ENCODE results near the gene RARB.

Gene RARB

DNA sequence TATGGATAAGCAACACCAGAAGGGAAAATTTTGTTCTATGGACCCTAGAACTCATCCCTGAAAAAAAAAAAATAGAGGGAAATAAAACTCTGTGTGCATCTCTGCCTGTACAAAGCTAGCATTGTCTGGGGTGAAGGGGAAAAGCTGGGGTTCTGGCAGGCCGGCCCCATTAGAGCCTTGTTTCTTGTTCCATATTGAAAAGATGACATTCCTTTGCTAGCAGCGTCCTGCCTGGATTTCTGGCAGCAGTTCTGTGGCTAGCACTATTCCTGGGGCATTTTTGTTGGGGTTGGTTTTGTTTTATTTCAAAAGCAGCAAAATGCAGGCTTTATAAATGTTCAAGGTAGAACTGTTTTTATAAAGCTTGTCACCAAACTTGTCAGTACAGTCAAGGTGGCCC is 45.2 kb downstream of the RARB start:
- no peak for DNase-seq

GRCh38 chr3:25474052-25474451 is 46.0 kb downstream of the RARB start:
- no peak for DNase-seq

- DNase-seq = no peak
Observed at GRCh38 chr3:25476639-25477038, 48.6 kb downstream of the RARB start.

DNA sequence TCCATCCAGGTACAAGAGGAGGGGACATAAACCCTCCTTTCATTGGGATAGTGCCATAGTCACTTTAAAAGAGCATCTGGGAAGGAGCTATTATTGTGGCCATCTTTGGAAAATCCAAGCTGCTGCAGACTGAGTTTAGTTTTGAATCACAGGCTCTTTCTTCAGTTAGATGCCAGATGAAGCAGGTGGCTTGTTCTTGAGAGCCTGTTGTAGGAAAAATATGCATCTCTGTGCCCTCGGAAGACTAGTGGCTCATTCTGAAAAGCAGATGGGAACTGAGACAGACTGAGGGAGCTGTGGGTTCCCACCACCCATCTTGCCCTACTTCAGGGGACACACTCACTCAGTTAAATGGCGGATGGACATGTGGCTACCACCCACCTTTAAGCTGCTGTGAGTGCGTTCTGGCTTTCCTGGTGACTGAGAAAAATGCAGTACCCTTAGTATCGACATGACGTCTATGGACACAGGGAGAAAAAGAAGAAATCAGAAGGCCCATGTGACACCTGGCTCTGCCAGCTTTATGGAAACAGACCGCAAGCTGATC is 50.2 kb downstream of the RARB start:
- peak in 1 of 2 experiments; percentile 54 for DNase-seq

- no peak for DNase-seq
Observed at GRCh38 chr3:25478964-25479726, 51.1 kb downstream of the RARB start.

DNA sequence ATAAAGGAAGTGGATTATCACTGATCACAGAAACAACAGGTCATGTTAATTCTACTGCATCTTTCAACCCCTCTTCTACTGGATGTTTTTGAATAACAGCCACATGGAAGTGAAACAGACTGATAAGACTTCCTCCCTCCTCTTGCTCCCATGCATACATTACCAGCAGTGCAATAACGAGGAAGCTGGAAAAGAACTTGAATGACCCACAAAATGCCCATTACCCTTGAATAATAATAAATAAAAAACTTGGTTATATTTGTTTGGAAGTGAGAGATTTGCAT is 51.6 kb downstream of the RARB start:
- DNase-seq = no peak

DNA sequence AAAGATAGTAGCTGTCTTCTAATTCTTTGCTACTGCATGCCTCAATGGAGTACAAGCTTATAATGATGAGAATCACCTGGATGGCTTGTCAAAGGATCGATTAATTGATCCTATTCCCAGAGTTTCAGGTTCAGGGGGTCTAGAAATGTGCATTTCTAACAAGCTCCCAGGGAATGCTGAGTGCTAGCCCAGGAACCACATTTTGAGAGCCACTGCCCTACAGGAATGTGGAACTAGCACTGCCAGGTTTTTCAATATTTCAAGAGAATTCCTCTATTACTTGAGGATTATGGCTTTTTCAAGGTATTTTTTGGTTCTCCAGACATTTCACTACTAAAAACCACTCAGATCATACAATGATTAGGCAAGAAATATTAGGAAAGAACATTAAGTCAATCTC is 52.7 kb downstream of the RARB start:
- no peak for DNase-seq

DNA sequence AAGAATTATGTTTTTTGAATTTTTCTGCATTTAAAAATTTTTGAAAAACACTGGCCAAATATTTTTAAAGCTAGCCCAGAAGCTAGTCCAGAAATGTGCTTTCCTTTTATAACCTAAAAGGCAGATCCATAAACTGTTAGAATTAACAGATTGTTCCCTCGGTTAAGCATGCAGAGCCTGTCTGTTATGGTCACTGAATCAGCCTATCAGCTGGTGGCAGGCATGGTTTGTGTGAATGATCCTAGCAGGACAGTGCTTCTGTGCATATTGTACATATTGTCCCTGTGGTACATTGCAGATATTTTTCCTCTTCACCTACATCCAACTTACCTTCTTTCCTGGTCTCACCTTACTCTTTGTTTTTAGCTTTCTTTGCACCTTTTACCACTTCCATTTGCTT is 53.3 kb downstream of the RARB start:
- DNase-seq = no peak

GRCh38 chr3:25483456-25483855 is 55.4 kb downstream of the RARB start:
- no peak for DNase-seq

- DNase-seq = no peak
Observed at GRCh38 chr3:25485673-25486072, 57.6 kb downstream of the RARB start.

DNA sequence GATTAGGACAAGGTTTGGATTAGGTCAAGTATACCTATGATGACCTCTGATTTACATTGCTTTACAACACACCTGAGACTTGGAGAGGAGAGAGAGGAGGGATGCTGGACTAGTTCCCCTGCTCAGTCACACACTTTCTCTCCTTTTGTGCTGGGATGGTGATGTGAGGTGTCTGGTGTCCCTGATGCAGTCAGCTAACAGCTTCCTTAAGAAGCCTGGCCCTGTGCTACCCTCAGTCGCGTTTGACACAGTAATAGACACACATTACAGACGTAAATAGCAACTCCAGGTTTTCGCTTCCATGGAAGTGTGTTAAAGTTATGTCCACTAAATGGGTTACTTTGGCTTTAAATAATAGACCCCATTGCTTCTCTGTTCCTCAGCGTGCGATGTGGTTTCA is 58.9 kb downstream of the RARB start:
- no peak for DNase-seq

GRCh38 chr3:25489858-25490593 is 62.0 kb downstream of the RARB start:
- no peak for DNase-seq

DNA sequence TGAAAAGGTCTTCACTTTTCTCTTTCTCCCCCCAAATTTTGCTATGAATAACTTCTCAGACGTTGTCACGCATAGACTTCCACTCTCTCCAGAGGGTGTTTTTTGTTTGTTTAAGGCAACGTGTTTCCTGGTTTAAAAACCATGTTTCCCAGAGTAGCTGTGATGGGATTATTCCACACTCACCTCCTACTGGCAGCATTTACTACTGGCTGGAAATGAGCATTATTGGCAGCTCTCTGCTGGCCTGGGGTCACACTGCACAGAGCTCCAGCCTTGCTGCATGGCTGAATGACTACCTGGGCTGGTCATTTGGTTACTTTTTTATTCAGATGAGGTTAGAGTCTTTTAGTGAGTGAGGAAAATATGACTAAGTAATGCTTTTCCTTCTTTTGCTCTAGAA is 65.2 kb downstream of the RARB start:
- DNase-seq = no peak

- no peak for DNase-seq
Observed at GRCh38 chr3:25493786-25494185, 65.7 kb downstream of the RARB start.

DNA sequence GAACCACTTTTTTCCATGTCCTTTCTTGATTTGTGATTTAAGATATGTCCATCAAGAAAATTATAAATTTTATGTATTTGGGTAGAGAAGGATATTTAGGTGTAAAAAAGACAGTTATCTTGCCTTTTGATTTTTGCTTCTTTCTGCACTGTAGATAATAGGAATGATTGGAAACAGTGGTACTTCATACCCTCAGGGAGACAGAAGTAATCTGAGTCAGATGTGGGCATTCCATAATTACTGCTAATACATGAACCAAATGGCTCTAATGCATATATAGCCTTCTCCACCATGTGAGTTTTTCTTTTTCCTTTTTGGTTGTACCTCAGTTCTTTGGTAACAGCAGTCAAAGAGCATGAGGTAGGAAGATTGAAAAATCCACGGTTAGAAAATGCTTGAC is 67.2 kb downstream of the RARB start:
- no peak for DNase-seq

GRCh38 chr3:25495726-25496253 is 67.7 kb downstream of the RARB start:
- DNase-seq = no peak

DNA sequence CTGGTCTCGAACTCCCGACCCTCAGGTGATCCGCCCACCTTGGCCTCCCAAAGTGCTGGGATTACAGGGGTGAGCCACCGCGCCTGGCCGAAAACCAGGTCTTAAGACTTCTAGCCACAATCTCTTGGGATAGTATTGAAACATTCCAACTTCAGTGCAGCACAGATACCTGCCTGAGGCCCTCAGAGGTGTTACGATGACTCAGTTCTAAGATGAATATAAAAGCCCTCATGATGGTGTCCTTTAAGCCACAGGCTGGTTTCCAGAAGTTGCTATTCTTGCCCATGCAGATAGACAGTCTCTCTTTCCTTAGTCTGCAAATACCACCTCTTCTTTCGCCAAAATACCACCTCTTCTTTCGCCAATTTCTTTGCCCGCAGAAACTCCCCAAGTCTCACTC is 69.0 kb downstream of the RARB start:
- DNase-seq = no peak

- DNase-seq = no peak
Observed at GRCh38 chr3:25500706-25501210, 72.7 kb downstream of the RARB start.

DNA sequence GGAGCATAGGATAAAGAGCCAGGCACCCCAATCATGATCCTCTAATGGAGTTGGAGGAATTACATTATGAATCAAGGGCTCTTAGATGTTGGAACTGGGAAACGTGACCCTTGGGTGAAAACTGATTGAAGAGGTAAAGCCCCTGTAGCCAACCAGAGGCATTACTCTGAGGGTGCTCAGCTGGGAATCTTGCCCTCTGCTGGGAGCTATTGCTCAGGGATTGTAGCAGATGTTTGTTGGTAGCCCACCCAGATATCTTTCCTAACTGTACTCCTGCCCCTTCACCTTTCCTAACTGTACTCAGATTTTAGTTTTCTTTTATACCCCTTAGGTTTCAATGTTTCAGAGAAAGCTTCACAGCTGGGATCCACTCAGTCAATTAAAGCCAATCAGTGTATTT is 74.2 kb downstream of the RARB start:
- DNase-seq = no peak

DNA sequence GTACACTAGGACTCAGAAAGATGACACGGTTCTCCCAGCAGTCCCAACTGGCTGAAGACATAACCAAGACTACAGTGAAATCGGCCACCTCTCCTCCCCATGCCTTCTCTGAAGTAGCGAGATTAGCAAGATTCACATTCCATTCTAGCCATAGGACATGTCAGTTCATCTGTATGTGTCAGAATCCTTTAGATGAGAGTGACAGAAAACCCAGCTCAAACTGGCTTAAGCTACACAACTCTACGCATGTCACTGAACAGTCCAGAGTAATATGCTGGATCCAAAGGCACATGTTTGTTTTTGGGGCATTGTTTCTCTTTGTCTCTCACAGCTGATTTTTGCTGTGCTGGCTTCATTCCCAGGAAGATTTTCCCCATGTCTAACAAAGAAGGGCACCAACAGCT is 75.8 kb downstream of the RARB start:
- DNase-seq = no peak

DNA sequence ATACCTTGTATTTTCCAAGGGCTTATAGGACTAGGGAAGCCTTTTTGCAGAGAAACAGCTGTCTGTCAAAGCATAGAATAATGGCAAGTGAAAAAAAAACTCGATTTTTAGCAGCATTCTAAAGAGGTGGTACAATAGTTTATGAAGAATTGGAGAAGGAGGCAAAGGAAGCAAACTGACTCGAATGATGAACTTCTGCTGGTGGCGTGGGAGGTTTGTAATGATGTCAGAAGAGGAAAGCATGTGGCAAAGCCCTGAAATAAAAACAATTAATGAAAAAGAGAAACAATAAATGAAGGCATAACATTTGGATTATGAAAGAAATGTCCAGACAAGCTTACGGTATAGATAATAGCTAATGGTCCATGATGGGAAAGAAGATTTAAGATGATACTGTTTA is 77.5 kb downstream of the RARB start:
- no peak for DNase-seq

- no peak for DNase-seq
Observed at GRCh38 chr3:25507811-25508210, 79.7 kb downstream of the RARB start.

GRCh38 chr3:25508433-25508832 is 80.4 kb downstream of the RARB start:
- no peak for DNase-seq

DNA sequence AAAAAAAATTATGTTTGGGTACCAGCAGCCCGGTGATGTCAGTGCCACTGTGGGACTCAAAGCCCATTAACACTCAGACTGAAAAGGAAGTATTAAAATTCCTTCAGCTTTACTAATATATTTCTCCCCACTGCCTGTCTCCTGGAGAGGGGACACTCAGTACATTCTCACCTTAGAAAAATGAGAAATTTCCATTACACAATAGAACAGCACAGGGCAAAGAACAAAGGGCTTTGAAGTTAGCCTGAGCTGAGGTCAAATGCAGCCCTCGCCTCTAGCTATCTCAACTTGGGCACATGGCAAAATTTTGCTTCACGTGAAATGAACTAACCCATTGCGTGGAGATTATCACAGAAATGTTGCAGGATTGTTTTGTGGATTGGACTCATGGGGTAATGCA is 80.8 kb downstream of the RARB start:
- DNase-seq = no peak

All from NCI-H446 (cell line).